GM23338 (cell line): ENCODE results near the gene MACF1. TPM values are rescaled to one million over a fixed set of nuclear protein-coding genes. Genes with fewer than 3 reads are reported as not detected.

Experiments used
- ATAC-seq: fragments of 200-7000 bp; cut with Tn5 transposase; 3 replicates; pipeline ENCODE4 v1.9.1; 2020
- DNase-seq: peaks from one replicate; pipeline ENCODE4 v3.0.0-alpha.2; 2015; ENCODE audit warnings: low spot score
- H2AFZ ChIP-seq: fragments of 200-600 bp; sonication (generic); 2 replicates; pipeline ENCODE4 v1.8.0; 2016; ENCODE audit warnings: antibody characterized with exemption, mild to moderate bottlenecking, moderate library complexity
- H3F3A ChIP-seq: fragments of 200-600 bp; sonication (generic); replicated peaks from 2 replicates; pipeline ENCODE4 v1.8.0; 2017; ENCODE audit warnings: antibody characterized with exemption, mixed run types, low read depth
- H3K27ac ChIP-seq: fragments of 200-600 bp; sonication (generic); 2 replicates; pipeline ENCODE4 v1.6.1; 2016; ENCODE audit warnings: low read depth
- H3K27me3 ChIP-seq: fragments of 200-600 bp; sonication (generic); 2 replicates; pipeline ENCODE4 v1.8.0; 2016; ENCODE audit warnings: mild to moderate bottlenecking, mixed run types, moderate library complexity; ENCODE audit not compliant: insufficient read depth
- H3K36me3 ChIP-seq: fragments of 200-600 bp; sonication (generic); 2 replicates; pipeline ENCODE4 v1.8.0; 2016; ENCODE audit warnings: mild to moderate bottlenecking; ENCODE audit not compliant: insufficient read depth
- H3K4me1 ChIP-seq: fragments of 200-600 bp; sonication (generic); 2 replicates; pipeline ENCODE4 v1.8.0; 2016; ENCODE audit warnings: mild to moderate bottlenecking, moderate library complexity; ENCODE audit not compliant: insufficient read depth
- H3K4me2 ChIP-seq: fragments of 200-600 bp; sonication (generic); 2 replicates; pipeline ENCODE4 v1.7.1; 2017; ENCODE audit warnings: mixed run types
- H3K4me3 ChIP-seq: fragments of 200-600 bp; sonication (generic); 2 replicates; pipeline ENCODE4 v1.6.1; 2016; ENCODE audit warnings: mixed run types
- H3K79me2 ChIP-seq: fragments of 200-600 bp; sonication (generic); replicated peaks from 2 replicates; pipeline ENCODE4 v1.8.0; 2017; ENCODE audit warnings: mild to moderate bottlenecking; ENCODE audit not compliant: insufficient read depth
- H3K9me2 ChIP-seq: fragments of 200-600 bp; sonication (generic); 2 replicates; pipeline ENCODE4 v1.8.0; 2017; ENCODE audit not compliant: insufficient read depth
- H4K20me1 ChIP-seq: fragments of 200-600 bp; sonication (generic); replicated peaks from 2 replicates; pipeline ENCODE4 v1.8.0; 2017; ENCODE audit warnings: mild to moderate bottlenecking; ENCODE audit not compliant: insufficient read depth
- H3K27ac Mint-ChIP-seq: 2 replicates; pipeline ENCODE4 v1.8.0; 2020; ENCODE audit warnings: inconsistent platforms, mild to moderate bottlenecking, moderate library complexity, mixed read lengths
- H3K27me3 Mint-ChIP-seq: 3 replicates; pipeline ENCODE4 v1.8.0; 2022; ENCODE audit warnings: low read depth, mild to moderate bottlenecking, moderate library complexity, mixed read lengths, inconsistent platforms; ENCODE audit not compliant: insufficient read depth, poor library complexity
- H3K36me3 Mint-ChIP-seq: 3 replicates; pipeline ENCODE4 v1.8.0; 2021; ENCODE audit warnings: low read depth, mild to moderate bottlenecking, inconsistent platforms, moderate library complexity, mixed read lengths
- H3K4me1 Mint-ChIP-seq: 3 replicates; pipeline ENCODE4 v1.8.0; 2020; ENCODE audit warnings: mild to moderate bottlenecking, inconsistent platforms, mixed read lengths
- H3K4me3 Mint-ChIP-seq: 3 replicates; pipeline ENCODE4 v1.8.0; 2021; ENCODE audit warnings: moderate library complexity, mild to moderate bottlenecking, inconsistent platforms, mixed read lengths
- H3K9me3 Mint-ChIP-seq: 3 replicates; pipeline ENCODE4 v1.8.0; 2020; ENCODE audit warnings: moderate library complexity, mild to moderate bottlenecking, inconsistent platforms, mixed read lengths
- CREB1 ChIP-seq: fragments of 250-450 bp; sonication (Bioruptor Pico); IDR thresholded peaks from 2 replicates; pipeline ENCODE4 v1.5.0; 2020; ENCODE audit warnings: low read depth, mild to moderate bottlenecking, moderate library complexity
- EZH2phosphoT487 ChIP-seq: fragments of 200-600 bp; sonication (generic); IDR thresholded peaks from one replicate; pipeline ENCODE4 v1.8.1; 2018; ENCODE audit warnings: antibody characterized with exemption; ENCODE audit not compliant: unreplicated experiment
- JUNB ChIP-seq: IDR thresholded peaks from one replicate; pipeline ENCODE4 v1.6.1; 2016; ENCODE audit warnings: antibody characterized with exemption; ENCODE audit not compliant: unreplicated experiment
- POLR2AphosphoS5 ChIP-seq: IDR thresholded peaks from 2 replicates; pipeline ENCODE4 v1.6.1; 2016; ENCODE audit warnings: antibody characterized with exemption, low read depth
- ZNF114 ChIP-seq: fragments of 250-450 bp; sonication (Bioruptor Pico); IDR thresholded peaks from 2 replicates; pipeline ENCODE4 v1.5.0; 2020; ENCODE audit warnings: mild to moderate bottlenecking, moderate library complexity
- ZNF331 ChIP-seq: fragments of 250-450 bp; sonication (Bioruptor Pico); IDR thresholded peaks from 2 replicates; pipeline ENCODE4 v1.5.0; 2020; ENCODE audit warnings: low read depth, mild to moderate bottlenecking, moderate library complexity
- polyA plus RNA-seq: library from polyadenylated mRNA; unstranded; fragments of >200 nt; fragmentation: Nextera tagmentation; extraction: Ambion mirVana; gene quantifications from 2 replicates; pipeline ENCODE4 v1.2.1, GENCODE V29; 2016
- total RNA-seq: library from RNA; depleted of rRNA; stranded (reverse); fragments of >200 nt; shearing (Covaris generic); gene quantifications from 2 replicates; pipeline ENCODE4 v1.2.3, GENCODE V29; 2014
- TF ChIP-seq, protein P1 (sequence below): fragments of 250-450 bp; sonication (Bioruptor Pico); IDR thresholded peaks from 2 replicates; pipeline ENCODE4 v1.5.0; 2020; ENCODE audit warnings: mild to moderate bottlenecking, moderate library complexity
- TF ChIP-seq, protein P2 (sequence below): IDR thresholded peaks from 2 replicates; pipeline ENCODE4 v1.6.1; 2016; ENCODE audit warnings: antibody characterized with exemption

Gene MACF1
- total and polyA plus RNA-seq, 2 experiments from 2014 or later, result 104 to 399 TPM

DNA sequence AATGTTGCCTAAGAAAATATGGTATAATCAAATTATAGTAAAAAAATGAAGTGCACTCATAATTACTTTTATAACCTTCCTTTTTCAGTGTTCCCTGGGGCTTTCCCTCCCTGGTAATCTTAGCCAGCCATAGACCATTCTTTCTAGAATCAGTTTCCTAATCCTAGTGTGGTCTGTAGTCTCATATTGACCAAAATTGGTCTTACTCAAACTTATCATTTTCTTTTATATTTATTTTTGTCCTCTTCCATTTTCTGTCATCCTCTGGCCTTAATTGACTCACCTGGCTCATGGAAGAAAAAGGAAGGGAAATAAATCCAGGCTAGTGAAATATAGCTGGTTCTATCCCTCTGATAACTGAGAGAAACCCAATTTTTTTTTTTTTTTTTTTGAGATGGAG, 216.0 kb downstream of the MACF1 start (continued):
- TF ChIP-seq, protein P1, sequence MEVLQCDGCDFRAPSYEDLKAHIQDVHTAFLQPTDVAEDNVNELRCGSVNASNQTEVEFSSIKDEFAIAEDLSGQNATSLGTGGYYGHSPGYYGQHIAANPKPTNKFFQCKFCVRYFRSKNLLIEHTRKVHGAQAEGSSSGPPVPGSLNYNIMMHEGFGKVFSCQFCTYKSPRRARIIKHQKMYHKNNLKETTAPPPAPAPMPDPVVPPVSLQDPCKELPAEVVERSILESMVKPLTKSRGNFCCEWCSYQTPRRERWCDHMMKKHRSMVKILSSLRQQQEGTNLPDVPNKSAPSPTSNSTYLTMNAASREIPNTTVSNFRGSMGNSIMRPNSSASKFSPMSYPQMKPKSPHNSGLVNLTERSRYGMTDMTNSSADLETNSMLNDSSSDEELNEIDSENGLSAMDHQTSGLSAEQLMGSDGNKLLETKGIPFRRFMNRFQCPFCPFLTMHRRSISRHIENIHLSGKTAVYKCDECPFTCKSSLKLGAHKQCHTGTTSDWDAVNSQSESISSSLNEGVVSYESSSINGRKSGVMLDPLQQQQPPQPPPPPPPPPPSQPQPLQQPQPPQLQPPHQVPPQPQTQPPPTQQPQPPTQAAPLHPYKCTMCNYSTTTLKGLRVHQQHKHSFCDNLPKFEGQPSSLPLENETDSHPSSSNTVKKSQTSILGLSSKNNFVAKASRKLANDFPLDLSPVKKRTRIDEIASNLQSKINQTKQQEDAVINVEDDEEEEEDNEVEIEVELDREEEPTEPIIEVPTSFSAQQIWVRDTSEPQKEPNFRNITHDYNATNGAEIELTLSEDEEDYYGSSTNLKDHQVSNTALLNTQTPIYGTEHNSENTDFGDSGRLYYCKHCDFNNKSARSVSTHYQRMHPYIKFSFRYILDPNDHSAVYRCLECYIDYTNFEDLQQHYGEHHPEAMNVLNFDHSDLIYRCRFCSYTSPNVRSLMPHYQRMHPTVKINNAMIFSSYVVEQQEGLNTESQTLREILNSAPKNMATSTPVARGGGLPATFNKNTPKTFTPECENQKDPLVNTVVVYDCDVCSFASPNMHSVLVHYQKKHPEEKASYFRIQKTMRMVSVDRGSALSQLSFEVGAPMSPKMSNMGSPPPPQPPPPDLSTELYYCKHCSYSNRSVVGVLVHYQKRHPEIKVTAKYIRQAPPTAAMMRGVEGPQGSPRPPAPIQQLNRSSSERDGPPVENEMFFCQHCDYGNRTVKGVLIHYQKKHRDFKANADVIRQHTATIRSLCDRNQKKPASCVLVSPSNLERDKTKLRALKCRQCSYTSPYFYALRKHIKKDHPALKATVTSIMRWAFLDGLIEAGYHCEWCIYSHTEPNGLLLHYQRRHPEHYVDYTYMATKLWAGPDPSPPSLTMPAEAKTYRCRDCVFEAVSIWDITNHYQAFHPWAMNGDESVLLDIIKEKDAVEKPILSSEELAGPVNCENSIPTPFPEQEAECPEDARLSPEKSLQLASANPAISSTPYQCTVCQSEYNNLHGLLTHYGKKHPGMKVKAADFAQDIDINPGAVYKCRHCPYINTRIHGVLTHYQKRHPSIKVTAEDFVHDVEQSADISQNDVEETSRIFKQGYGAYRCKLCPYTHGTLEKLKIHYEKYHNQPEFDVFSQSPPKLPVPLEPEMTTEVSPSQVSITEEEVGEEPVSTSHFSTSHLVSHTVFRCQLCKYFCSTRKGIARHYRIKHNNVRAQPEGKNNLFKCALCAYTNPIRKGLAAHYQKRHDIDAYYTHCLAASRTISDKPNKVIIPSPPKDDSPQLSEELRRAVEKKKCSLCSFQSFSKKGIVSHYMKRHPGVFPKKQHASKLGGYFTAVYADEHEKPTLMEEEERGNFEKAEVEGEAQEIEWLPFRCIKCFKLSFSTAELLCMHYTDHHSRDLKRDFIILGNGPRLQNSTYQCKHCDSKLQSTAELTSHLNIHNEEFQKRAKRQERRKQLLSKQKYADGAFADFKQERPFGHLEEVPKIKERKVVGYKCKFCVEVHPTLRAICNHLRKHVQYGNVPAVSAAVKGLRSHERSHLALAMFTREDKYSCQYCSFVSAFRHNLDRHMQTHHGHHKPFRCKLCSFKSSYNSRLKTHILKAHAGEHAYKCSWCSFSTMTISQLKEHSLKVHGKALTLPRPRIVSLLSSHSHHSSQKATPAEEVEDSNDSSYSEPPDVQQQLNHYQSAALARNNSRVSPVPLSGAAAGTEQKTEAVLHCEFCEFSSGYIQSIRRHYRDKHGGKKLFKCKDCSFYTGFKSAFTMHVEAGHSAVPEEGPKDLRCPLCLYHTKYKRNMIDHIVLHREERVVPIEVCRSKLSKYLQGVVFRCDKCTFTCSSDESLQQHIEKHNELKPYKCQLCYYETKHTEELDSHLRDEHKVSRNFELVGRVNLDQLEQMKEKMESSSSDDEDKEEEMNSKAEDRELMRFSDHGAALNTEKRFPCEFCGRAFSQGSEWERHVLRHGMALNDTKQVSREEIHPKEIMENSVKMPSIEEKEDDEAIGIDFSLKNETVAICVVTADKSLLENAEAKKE (CRISPR knock-in tag), result no peak

DNA sequence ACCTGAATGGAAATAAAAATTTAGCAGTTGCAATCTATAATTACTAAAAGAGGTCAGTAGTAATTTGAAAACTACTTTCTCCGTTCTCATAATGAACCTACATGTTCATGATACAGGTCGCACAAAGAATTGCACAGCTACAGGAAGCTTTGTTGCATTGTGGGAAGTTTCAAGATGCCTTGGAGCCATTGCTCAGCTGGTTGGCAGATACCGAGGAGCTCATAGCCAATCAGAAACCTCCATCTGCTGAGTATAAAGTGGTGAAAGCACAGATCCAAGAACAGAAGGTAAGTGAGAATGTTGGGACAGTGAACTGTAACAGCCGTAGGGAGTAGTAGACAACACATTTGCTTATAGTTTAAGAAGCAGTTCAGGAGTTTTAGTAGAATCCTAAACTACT, 218.1 kb downstream of the MACF1 start:
- peaks cover 28% of the 10 kb centered on the region for H4K20me1 ChIP-seq
- H3K9me2 ChIP-seq, result no peaks in the 10 kb centered on the region
- no peak overlapping the region for H3K27ac ChIP-seq
- no peak overlapping the region for H3K27ac Mint-ChIP-seq
- peaks cover 1% of the 10 kb centered on the region for H3K27me3 Mint-ChIP-seq
- DNase-seq (no peak), ATAC-seq (no peak)
- H3K4me1 Mint-ChIP-seq, result no peaks in the 10 kb centered on the region
- peaks cover 73% of the 10 kb centered on the region for H3K36me3 Mint-ChIP-seq
- no peaks in the 10 kb centered on the region for H3K4me1 ChIP-seq
- peaks cover 5% of the 10 kb centered on the region; the same call in 1 of the 2 replicates for H3F3A ChIP-seq
- no peaks in the 10 kb centered on the region for H3K27me3 ChIP-seq
- no peaks in the 10 kb centered on the region; the same call in 2 of the 3 replicates for H3K9me3 Mint-ChIP-seq
- H3K36me3 ChIP-seq, result peaks cover 57% of the 10 kb centered on the region
- no peak overlapping the region for H3K4me2 ChIP-seq
- no peak overlapping the region for H3K4me3 Mint-ChIP-seq
- H3K4me3 ChIP-seq, result no peak overlapping the region
- peaks cover 53% of the 10 kb centered on the region for H3K79me2 ChIP-seq
- H2AFZ ChIP-seq, result no peak overlapping the region
- TF ChIP-seq, protein P2, sequence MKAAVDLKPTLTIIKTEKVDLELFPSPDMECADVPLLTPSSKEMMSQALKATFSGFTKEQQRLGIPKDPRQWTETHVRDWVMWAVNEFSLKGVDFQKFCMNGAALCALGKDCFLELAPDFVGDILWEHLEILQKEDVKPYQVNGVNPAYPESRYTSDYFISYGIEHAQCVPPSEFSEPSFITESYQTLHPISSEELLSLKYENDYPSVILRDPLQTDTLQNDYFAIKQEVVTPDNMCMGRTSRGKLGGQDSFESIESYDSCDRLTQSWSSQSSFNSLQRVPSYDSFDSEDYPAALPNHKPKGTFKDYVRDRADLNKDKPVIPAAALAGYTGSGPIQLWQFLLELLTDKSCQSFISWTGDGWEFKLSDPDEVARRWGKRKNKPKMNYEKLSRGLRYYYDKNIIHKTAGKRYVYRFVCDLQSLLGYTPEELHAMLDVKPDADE, result no peak
- no peak for TF ChIP-seq ZNF331 (CRISPR knock-in tag)
- no peak for TF ChIP-seq POLR2AphosphoS5
- no peak for TF ChIP-seq CREB1
- TF ChIP-seq EZH2phosphoT487, result no peak
- no peak for TF ChIP-seq ZNF114 (CRISPR knock-in tag)
- TF ChIP-seq, protein P1 (CRISPR knock-in tag), result no peak
- TF ChIP-seq JUNB, result no peak
